NCI-H2196 treated with DMSO at 0.1 percent for 48 hours (cell line): ENCODE data around the gene DUS2.
A peak's percentile ranks its signal among the peaks of the same experiment; 100 is the strongest.
"Not testable (repeated sequence)": the region's sequence is repeated elsewhere in the genome, so short reads cannot be mapped to it uniquely, and the experiment has no call there.

Experiments used
- DNase-seq: peaks from one replicate; lab custom pipeline; 2025; ENCODE audit not compliant: unreplicated experiment; lab: John Stamatoyannopoulos, UW

Gene DUS2

GRCh38 chr16:68117884-68118283 is 94.8 kb downstream of the DUS2 start:
- DNase-seq: no peak

DNA sequence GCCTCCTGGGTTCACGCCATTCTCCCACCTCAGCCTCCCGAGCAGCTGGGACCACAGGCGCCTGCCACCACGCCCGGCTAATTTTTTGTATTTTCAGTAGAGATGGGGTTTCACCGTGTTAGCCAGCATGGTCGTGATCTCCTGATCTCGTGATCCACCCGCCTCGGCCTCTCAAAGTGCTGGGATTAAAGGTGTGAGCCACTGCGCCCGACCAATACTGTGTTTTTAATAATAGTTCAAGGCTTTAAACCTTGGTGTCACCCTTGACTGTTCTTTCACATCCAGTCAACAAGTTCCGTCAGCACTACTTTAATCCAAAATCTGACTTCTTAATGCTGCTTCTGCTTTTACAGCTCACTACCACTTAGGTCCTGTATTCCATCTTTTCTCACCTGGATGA is 95.9 kb downstream of the DUS2 start:
- not testable (repeated sequence) for DNase-seq

DNA sequence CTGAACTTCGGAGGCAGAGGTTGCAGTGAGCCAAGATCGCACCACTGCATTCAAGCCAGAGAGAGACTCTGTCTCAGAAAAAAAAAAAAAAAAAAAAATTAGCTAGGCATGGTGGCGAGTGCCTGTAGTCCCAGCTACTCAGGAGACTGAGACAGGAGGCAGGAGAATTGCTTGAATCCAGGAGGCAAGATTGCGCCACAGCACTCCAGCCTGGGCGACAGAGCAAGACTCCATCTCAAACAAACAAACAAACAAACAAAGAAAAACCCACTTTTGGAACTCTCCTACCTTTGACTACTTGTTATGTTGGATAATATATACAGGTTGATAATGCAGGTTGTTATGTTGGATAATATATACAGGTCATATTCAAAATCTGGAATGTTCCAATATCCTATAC is 97.4 kb downstream of the DUS2 start:
- DNase-seq: not testable (repeated sequence)

GRCh38 chr16:68126395-68126794 is 103.3 kb downstream of the DUS2 start:
- no peak for DNase-seq

- DNase-seq: peak; percentile 6
Measured at GRCh38 chr16:68128577-68129305, 105.7 kb downstream of the DUS2 start.
